ENCODE measurements around the gene NBEA.

GRCh38 chr13:35473206-35473775 lies 531.2 kb downstream of the NBEA start:
- TF ChIP-seq ATF2 (tag by site-specific recombination; IDR thresholded peaks at IDR 0.05; ENCODE audit: low read depth), result no peak
- TF ChIP-seq CTCF (tag by site-specific recombination; IDR thresholded peaks at IDR 0.05), result no peak
- TF ChIP-seq ZNF777 (tag by site-specific recombination; IDR thresholded peaks at IDR 0.05; ENCODE audit: borderline replicate concordance), result no peak
- TF ChIP-seq ZNF292 (tag by site-specific recombination; IDR thresholded peaks at IDR 0.05; ENCODE audit: borderline replicate concordance, low read depth), result no peak
- no peak for TF ChIP-seq ZBTB20 (tag by site-specific recombination; IDR thresholded peaks at IDR 0.05)
- TF ChIP-seq GLI4 (tag by site-specific recombination; IDR thresholded peaks at IDR 0.05), result no peak
- TF ChIP-seq ZNF514 (tag by site-specific recombination; IDR thresholded peaks at IDR 0.05), result no peak
- TF ChIP-seq IKZF3 (tag by site-specific recombination; IDR thresholded peaks at IDR 0.05), result no peak
- TF ChIP-seq ZNF335 (tag by site-specific recombination; conservative IDR thresholded peaks at IDR 0.05), result no peak
